ENCODE results near the gene TUFT1. TPM values are rescaled to one million over a fixed set of nuclear protein-coding genes. Genes with fewer than 3 reads are reported as not detected.
"Not testable (repeated sequence)": the region's sequence is repeated elsewhere in the genome, so short reads cannot be mapped to it uniquely, and the experiment has no call there.

The TUFT1 gene
- total RNA-seq, 1 donor from 2014 or later, result 36.6 TPM

- peak; percentile 41 for ATAC-seq
These were observed 27.1 kb upstream of the TUFT1 start for GRCh38 chr1:151512801-151513625.

GRCh38 chr1:151513626-151514121 lies 26.4 kb upstream of the TUFT1 start:
- peak; percentile 67 for ATAC-seq

GRCh38 chr1:151514366-151514765 lies 25.7 kb upstream of the TUFT1 start:
- no peak for ATAC-seq

- no peak for ATAC-seq
These were observed 24.8 kb upstream of the TUFT1 start for GRCh38 chr1:151515265-151515664.

GRCh38 chr1:151516031-151516511 lies 24.0 kb upstream of the TUFT1 start:
- no peak for ATAC-seq

GRCh38 chr1:151518431-151518830 lies 21.7 kb upstream of the TUFT1 start:
- no peak for ATAC-seq

- no peak for ATAC-seq
These were observed 21.2 kb upstream of the TUFT1 start for GRCh38 chr1:151518936-151519335.

GRCh38 chr1:151519667-151520066 lies 20.4 kb upstream of the TUFT1 start:
- ATAC-seq, result no peak

GRCh38 chr1:151520359-151520758 lies 19.8 kb upstream of the TUFT1 start:
- ATAC-seq, result no peak

GRCh38 chr1:151522427-151522826 lies 17.7 kb upstream of the TUFT1 start:
- ATAC-seq, result not testable (repeated sequence)

- ATAC-seq, result no peak
These were observed 16.8 kb upstream of the TUFT1 start for GRCh38 chr1:151523326-151523725.

- no peak for ATAC-seq
These were observed 15.4 kb upstream of the TUFT1 start for GRCh38 chr1:151524736-151525135.

- ATAC-seq, result no peak
These were observed 13.2 kb upstream of the TUFT1 start for GRCh38 chr1:151526735-151527525.

GRCh38 chr1:151529211-151529702 lies 10.9 kb upstream of the TUFT1 start:
- peak; percentile 16 for ATAC-seq

GRCh38 chr1:151529781-151530180 lies 10.3 kb upstream of the TUFT1 start:
- peak; percentile 15 for ATAC-seq

- ATAC-seq, result no peak
These were observed 9.6 kb upstream of the TUFT1 start for GRCh38 chr1:151530461-151530860.

- ATAC-seq, result no peak
These were observed 6.2 kb upstream of the TUFT1 start for GRCh38 chr1:151533870-151534269.

- ATAC-seq, result peak; percentile 50
These were observed 5.3 kb upstream of the TUFT1 start for GRCh38 chr1:151534662-151535278.

GRCh38 chr1:151535326-151536271 lies 4.5 kb upstream of the TUFT1 start:
- ATAC-seq, result no peak

- ATAC-seq, result no peak
These were observed 3.6 kb upstream of the TUFT1 start for GRCh38 chr1:151536499-151536898.

- ATAC-seq, result peak; percentile 49
These were observed 3.0 kb upstream of the TUFT1 start for GRCh38 chr1:151537112-151537511.
